OCI-LY1 (cell line): Measurements from ENCODE around the gene MEGF6.

Experiments used
- EZH2 ChIP-seq: fragments of 200-600 bp; sonication (generic), shearing (Covaris generic); IDR thresholded peaks from 2 replicates; pipeline ENCODE4 v1.8.0; 2017; ENCODE audit warnings: borderline replicate concordance, mixed run types, mild to moderate bottlenecking, antibody characterized with exemption, low read length, moderate library complexity, mixed read lengths
- TF ChIP-seq, protein P1 (sequence below): fragments of 200-600 bp; sonication (generic), shearing (Covaris generic); IDR thresholded peaks from 2 replicates; pipeline ENCODE4 v1.5.1; 2017; ENCODE audit warnings: mild to moderate bottlenecking, antibody characterized with exemption, low read length, moderate library complexity, mixed read lengths

DNA sequence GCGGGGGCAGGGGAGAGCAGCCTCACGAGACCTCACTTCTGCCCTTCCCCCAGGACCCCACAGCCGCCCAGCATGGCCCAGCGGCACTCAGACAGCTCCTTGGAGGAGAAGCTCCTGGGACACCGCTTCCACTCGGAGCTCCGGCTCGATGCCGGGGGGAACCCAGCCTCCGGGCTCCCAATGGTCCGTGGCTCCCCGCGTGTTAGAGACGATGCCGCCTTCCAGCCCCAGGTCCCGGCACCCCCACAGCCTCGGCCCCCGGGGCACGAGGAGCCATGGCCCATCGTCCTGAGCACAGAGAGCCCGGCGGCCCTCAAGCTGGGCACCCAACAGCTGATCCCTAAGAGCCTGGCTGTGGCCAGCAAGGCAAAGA lies 148.3 kb downstream of the MEGF6 start:
- TF ChIP-seq, protein P1, sequence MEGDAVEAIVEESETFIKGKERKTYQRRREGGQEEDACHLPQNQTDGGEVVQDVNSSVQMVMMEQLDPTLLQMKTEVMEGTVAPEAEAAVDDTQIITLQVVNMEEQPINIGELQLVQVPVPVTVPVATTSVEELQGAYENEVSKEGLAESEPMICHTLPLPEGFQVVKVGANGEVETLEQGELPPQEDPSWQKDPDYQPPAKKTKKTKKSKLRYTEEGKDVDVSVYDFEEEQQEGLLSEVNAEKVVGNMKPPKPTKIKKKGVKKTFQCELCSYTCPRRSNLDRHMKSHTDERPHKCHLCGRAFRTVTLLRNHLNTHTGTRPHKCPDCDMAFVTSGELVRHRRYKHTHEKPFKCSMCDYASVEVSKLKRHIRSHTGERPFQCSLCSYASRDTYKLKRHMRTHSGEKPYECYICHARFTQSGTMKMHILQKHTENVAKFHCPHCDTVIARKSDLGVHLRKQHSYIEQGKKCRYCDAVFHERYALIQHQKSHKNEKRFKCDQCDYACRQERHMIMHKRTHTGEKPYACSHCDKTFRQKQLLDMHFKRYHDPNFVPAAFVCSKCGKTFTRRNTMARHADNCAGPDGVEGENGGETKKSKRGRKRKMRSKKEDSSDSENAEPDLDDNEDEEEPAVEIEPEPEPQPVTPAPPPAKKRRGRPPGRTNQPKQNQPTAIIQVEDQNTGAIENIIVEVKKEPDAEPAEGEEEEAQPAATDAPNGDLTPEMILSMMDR, result no peak
- TF ChIP-seq EZH2, result no peak
